ENCODE measurements around the gene ADH1C. TPM values are rescaled to one million over a fixed set of nuclear protein-coding genes. Genes with fewer than 3 reads are reported as not detected.

The ADH1C gene
- total RNA-seq, 1 experiment from 2014 or later, result not detected

Other genes with a start within 250 kb of the ADH1C start
- not detected in 2 replicates for gene ADH4, start 208.4 kb downstream of the ADH1C start, total RNA-seq (2014; rRNA removed; shearing (Covaris generic); ENCODE audit: low replicate concordance)
- gene ADH6, start 133.5 kb downstream of the ADH1C start, total RNA-seq (2014; rRNA removed; shearing (Covaris generic); ENCODE audit: low replicate concordance), result not detected in 2 replicates
- gene ADH1A, start 61.8 kb downstream of the ADH1C start, total RNA-seq (2014; rRNA removed; shearing (Covaris generic); ENCODE audit: low replicate concordance), result not detected in 2 replicates
- gene ADH1B, start 31.3 kb downstream of the ADH1C start, total RNA-seq (2014; rRNA removed; shearing (Covaris generic); ENCODE audit: low replicate concordance), result not detected in 2 replicates
- not detected in 2 replicates for gene ADH7, start 82.6 kb upstream of the ADH1C start, total RNA-seq (2014; rRNA removed; shearing (Covaris generic); ENCODE audit: low replicate concordance)
- not detected in 2 replicates for gene C4orf17, start 158.3 kb upstream of the ADH1C start, total RNA-seq (2014; rRNA removed; shearing (Covaris generic); ENCODE audit: low replicate concordance)
- gene TRMT10A, start 211.3 kb upstream of the ADH1C start, total RNA-seq (2014; rRNA removed; shearing (Covaris generic); ENCODE audit: low replicate concordance), result 7.9 and 32.2 TPM in 2 replicates
- not detected in 2 replicates for gene MTTP, start 222.1 kb upstream of the ADH1C start, total RNA-seq (2014; rRNA removed; shearing (Covaris generic); ENCODE audit: low replicate concordance)